NCI-H1417 treated with DMSO at 0.1 percent for 48 hours (cell line): ENCODE results near the gene MEIS2.

Experiments used
- DNase-seq: peaks from one replicate; lab custom pipeline; 2025; lab: John Stamatoyannopoulos, UW

MEIS2 gene

DNA sequence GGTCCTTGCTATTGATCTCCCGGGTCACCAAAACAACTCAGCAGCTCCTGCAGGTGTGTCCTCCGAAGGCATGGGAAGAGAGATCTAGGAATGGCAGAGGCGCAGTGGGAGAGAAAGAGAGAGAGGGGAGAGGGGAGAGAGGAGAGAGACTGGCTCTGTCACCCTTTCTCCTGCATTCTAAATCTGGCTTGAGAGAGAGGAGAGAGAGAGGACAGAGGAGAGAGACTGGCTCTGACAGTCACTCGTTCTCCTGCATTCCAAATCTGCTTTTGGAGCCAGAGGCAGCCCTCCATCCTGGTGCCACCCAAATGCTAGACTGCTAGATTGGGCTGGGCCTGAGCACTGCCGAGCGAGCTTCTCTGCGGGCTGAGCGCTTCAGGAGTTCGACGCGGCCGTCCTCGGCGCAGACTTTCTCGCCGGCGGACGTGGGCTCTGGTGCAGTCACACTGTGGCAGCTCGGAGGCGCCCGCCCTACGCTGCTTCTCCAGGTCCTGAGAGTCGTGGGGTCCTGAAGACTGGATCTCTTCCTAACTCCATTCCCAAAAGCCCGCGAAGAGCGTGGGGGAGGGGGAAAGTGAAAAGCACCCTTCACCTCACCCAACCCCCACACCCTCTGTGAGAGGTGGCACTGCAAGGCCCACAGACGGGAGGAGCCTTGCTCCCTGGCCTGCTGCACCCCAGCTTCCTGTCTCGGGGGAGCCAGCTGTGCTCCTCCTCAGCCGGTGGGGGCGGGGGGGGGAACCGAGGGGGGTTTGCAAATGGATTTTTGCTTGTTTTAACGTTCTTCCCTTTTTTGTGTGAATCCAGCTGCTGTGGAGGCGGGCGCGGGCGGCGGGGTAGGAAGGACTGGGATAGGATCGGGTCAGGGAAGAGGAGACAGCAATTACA lies 222.3 kb downstream of the MEIS2 start:
- DNase-seq = no peak

DNA sequence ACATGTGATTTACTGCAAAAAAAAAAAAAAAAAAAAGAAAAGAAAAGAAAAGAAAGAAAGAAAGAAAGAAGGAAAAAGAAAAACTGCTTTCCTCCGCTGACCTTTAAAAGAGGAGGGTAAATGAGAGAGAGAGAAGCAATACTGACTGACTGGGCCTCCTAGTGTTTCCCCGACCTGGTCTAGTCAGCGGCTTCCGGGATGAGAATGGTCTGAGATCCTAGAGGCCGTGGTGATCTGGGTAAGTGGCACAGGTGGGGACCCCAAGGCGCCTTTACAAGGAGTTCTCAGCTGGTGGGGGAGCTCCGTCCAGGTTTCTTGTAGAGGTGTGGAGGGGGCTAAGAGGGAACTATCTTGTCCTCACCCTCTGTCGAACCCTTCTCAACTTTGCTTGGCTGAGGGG lies 223.1 kb downstream of the MEIS2 start:
- no peak for DNase-seq

DNA sequence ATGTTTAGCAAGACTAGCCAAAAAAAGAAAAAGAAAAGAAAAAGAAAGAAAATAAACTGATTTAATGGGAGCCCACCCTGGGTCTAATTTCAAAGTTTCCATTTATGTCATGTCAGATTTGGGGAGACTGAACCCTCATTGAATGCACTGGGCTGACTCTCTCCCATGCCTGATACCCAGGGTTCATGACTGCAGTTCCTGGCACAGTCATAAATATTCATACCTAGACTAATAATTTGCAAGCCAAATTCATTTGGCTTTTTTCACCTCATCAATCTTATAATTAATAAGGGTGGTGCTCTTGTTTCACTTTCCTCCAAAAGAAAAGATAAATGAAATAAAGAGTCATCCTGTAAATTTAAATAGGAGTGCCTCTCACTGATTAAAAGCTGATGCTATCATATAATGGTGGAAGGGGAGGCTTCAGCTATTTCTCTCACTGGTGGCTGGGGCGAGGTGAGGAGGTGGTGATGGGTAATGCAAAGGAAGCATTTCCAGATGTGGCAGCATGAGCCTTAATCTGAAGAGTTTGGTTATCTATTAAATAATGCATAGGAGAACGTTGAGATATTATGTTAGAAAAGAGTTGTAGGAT lies 224.5 kb downstream of the MEIS2 start:
- no peak for DNase-seq

DNA sequence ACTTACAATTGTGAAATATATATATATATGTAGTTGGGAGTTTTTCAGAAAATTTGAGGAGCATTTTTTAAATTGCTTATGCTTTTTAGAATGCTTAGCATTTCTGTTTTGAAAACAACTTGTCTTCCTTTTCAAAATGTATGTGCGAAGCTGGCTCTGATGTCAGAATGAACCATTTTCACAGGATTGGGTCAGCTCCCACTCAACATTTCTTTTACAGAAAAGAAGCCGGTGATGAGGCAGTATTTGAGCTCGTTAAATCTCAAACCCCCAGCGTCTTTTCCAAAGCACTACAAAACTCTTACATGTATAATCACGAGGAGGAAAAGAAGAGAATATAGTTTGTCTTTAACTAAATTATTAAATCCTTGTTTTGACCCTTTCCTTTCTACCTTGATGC lies 225.4 kb downstream of the MEIS2 start:
- DNase-seq = no peak

DNA sequence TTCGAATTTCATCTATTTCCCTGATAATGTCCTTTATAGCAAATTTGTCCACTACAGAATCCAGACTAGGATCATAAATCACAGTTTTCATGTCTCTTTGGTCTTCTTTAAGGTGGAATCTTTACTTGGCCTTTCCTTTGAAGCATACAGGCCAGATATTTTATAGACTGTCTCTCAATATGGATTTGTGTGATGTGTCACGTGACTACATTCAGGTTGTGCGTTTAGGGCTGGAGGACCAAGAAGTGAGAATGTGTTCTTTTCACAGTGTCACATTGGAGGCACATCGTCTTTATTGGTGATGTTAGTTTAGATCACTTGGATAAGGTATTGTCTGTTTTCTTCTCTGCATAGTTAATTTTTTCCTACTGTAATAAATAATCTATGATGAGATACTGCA lies 232.9 kb downstream of the MEIS2 start:
- no peak for DNase-seq

DNA sequence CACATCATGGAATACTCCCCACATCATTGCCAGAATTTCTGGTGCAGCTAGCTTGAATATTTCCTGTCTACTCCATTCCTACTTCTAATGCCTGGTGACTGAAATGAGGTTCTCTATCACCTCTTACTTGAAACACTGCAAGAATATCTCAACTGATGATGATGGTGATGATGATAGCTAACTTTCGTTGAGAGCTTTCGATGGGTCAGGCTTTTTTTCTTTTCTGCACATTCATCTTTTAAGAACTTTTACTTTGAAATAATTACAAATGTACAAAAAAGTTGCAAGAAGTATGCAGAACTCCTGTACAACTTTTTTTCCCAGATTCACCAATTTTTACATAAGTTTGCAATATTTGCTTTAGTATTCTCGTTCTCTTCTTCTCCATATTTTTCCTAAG lies 233.5 kb downstream of the MEIS2 start:
- no peak for DNase-seq

DNA sequence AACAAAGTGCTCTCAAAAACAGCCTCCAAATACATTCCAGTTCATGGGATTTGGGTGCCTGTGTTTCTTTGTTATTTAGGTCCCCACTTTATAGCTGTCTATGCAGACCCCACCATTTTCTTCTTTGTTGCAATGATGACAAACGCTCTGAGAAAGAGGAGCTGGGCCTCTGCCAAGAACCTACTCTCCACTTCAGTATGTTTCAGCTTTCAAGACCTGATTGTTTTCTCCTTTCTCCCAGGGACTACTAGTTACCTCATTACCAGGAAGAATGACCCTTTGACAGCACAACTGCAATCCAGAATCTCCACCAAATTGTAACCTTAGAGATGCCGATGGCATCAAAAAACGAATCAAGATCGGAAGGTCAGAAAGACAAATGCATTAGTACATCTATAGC lies 236.8 kb downstream of the MEIS2 start:
- DNase-seq = no peak

DNA sequence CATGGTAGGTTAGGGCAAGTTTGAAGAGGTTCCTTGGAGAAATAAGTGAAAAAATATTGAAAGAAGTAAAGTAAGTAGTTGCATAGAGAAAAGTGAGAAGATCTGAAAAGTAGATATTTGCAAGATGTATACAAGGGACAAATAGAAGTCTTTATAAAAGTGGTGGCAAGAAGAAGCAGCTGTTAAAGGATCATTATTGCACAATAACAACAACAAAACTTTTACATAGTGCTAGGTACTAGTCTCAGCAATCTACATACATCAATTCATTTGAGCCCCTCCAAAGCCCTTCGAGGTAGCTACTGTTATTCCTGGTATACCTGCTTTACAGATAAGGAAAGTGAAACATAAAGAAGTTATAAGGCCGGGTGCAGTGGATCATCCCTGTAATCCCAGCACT lies 239.6 kb downstream of the MEIS2 start:
- DNase-seq = no peak

DNA sequence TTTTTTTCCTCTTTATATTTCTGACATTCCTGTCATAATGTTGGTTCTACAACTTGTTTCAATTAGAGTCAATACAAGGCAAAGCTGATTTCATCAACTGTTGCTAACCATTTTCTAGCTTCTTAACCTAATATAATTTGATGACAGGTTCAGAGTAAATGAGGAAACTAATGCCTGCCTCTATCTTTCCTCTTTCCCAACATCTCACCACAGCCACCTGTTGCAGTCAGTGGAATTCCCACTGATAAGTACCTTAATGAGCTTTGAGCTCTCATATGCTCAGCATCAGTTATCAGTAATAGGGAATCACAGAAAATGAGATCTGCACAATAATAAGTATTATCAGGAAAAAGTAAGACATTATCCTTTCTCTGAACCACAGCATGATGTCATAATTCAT lies 241.9 kb downstream of the MEIS2 start:
- DNase-seq = no peak

DNA sequence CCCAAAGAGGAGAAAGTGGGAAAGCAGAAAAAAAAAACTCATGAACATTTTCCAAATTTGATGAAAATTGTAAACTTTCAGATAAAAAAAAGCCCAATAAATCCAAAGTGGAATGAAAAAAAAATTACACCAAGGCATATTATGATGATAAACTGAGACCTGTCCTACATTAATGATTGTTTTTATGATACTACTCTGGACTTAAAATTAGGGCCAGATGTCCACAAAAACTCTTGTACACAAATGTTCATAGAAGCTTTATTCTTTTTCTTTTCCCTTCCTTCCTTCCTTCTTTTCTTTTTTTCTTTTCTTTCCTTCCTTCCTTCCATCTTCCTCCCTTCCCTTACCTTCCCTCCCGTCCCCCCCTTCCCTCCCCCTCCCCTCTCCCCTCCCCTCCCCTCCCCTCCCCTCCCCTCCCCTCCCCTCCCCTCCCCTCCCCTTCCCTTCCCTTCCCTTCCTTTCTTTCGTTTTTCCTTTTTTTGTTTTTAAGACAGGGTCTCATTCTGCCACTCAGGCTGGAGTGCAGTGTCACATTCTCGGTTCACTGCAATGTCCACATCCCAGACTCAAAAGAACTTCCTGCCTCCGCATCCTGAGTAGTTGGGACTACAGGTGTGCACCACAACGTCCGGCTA lies 243.9 kb downstream of the MEIS2 start:
- DNase-seq = no peak

DNA sequence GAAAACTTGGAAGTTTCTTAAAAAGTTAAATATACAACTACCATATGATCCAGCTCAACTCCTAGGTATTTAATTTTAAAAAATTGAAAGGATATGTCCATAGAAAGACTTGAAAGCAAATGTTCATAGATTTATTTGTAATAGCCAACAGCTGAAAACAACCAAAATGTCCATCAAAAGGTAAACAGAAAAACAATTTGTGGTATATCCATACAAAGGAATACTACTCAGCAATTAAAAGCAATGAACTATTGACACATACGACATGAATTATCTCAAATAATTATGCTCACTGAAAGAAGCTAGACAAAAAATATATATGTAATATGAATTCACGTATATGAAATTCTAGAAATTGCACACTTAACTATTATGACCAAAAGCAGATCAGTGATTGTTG lies 249.5 kb downstream of the MEIS2 start:
- DNase-seq = no peak

DNA sequence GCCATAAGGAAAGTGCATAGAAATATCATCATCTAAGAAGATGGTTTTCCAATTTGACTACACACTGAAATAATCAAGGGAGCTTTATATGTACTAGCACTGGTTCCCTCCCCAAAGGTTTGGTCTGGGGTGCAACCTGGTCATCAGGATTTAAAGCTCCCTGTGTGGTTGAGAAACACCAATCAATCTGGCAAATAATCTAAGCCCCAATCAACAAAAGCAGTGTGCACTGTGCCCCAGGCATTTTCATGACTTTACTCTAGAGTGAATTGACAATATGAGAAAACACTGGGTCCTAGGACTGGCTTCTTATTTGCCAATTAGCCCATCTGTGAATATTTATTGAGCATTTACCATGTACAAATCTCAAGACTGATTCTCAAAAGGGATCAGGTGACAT lies 255.1 kb downstream of the MEIS2 start:
- no peak for DNase-seq

DNA sequence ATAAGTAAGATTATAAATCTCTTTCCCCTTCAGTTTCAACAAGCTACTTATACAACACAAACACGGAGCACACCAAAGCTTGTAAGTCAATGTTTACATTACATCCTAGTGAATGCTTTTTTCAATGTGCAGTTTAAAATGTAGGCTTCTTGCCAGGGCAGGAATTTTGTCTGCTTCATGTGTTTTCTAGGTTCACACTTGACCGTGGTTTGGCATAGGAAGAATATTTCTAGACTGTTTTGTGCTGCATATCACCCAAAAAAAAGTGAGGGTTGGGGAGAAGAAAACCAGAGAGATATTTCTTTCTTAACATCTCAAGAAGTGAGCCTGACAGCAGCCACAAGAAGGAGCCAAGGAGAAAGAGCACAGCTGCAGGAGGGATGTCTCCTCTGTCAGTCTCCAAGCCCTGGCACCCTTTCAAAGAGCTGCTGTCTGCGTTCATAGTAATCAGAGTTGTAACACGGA lies 255.8 kb downstream of the MEIS2 start:
- peak; percentile 38 for DNase-seq

DNA sequence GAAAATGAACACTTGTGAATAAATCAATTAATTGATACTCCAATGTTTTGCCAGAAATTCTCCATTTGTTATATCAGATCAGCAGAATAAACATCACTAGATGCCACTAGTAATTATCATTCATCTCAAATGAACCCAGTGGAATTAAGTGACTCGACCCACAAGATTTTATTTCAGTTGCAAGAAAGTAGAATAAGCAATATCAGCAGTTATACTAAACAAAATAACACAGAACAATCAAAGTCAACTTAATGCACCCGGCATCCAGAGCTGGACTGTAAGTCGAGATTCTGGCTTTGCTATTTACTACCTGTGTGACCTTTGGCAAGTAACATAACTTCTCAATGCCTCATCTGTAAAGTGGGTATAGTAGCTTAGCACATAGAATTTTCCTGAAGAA lies 256.5 kb downstream of the MEIS2 start:
- no peak for DNase-seq

DNA sequence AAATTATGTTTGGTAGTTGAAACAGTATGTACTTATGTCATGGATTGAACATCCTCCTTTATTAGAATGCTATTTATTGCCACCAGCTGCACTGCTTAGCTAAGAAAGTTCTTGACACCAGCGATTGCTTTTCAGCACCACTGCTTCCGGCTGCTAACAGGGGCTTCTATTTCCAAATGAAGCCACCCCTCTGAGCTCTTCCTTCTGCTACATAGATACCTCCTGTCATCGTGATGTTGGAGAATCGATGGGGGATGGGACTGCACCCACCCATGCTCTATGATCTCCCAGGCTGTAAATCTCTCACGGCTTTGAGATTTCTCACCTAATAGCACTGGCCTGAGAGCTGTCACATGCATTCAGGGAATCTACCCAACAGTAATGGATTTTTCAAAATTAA lies 259.2 kb downstream of the MEIS2 start:
- DNase-seq = no peak
